Midbrain (tissue), 1 donor: ENCODE data around the gene XYLT2.
"Not testable (repeated sequence)": the region's sequence is repeated elsewhere in the genome, so short reads cannot be mapped to it uniquely, and the experiment has no call there.

Source experiments
- DNase-seq: peaks from one replicate; lab custom pipeline; 2025; lab: John Stamatoyannopoulos, UW

Gene XYLT2

DNA sequence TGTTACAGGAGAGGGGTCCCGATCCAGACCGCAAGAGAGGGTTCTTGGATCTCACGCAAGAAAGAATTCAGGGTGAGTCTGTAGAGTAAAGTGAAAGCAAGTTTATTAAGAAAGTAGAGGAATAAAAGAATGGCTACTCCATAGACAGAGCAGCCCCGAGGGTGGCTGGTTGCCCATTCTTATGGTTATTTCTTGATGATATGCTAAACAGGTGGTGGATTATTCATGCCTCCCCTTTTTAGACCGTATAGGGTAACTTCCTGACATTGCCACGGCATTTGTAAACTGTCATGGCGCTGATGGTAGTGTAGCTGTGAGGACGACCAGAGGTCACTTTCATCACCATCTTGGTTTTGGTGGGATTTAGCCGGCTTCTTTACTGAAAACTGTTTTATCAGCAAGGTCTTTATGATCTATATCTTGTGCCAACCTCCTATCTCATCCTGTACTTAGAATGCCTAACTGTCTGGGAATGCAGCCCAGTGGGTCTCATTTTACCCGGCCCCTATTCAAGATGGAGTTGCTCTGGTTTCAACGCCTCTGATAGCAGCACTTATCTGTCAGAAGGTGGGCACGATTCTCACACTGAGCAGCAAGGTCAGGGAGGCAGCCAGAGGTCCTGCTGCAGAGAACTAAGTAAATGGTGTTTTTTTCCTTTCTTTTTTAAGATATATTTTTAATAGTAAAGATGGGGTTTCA is 26.5 kb upstream of the XYLT2 start:
- DNase-seq: no peak

DNA sequence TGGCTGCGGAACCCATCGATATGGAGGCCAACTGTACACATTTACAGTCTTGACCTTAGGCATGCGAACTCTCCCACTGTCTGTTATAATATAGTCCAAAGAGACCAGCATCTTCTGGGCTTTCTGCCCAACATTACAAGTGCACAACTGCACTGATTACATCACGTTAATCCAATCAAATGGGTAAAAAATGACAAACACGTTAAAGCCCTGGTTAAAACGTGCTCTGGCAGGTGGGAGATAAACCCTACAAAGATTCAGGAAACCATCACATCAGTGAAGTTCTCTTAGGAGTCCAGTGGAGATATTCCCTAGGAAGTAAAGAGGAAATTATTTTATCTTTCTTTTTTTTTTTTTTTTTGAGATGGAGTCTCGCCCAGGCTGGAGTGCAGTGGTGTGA is 23.7 kb upstream of the XYLT2 start:
- DNase-seq: no peak

DNA sequence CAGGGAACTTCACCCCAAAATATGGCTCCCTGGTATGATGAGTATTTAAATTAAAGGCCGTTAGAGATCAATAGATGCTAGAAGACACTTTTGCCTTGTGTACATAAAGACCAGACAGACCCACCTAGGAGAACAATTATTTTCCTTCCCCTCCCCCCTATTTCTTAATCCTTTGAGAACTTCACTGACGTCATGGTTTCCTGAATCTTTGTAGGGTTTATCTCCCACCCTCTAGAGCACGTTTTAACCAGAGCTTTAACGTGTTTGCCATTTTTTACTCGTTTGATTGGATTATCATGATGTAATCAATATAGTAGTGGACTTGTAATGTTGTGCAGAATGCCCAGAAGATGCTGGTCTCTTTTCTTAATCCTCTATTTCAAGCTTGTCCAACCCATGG is 22.9 kb upstream of the XYLT2 start:
- DNase-seq: no peak

DNA sequence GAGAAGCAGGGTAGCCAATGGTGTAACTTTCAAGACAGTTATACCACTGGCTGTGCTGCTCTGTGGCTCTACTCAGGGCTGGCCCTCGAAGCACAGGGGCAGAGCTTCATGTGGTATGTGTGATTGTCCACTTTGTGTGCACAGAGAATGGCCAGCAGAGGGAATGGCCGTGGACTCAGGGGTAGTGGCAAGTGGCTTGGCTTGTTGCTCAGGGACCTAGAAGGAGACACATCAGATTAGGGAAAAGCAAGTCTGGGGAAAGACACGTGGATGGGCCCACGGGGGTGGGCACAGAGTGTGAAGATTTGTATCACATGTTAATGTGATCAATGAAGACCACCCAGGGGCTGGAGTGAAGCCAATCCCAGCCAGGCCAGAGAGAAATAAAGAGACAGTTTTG is 20.0 kb upstream of the XYLT2 start:
- no peak for DNase-seq

DNA sequence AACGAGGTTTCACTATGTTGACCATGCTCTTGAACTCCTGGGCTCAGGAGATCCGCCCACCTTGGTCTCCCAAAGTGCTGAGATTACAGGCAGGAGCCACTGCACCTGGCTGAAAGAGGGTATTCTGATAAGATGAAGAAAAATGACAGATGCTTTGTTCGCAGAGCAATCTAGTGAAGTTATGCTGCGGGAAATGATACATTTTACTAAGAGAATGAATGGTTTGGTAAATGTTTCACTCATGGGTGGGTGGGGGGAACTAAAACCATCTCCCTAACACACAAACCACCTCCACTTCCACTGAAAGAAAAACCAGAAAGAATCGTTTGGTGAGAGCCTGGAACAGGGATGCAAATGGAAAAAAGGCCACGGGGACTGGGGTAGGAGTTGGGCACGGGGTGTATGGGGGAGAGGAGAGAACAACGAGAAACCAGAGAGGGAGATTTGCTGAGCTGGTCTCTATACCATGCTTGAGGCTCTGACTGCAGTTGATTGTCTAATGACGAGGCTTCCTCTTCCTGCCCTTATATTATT is 19.0 kb upstream of the XYLT2 start:
- DNase-seq: no peak

DNA sequence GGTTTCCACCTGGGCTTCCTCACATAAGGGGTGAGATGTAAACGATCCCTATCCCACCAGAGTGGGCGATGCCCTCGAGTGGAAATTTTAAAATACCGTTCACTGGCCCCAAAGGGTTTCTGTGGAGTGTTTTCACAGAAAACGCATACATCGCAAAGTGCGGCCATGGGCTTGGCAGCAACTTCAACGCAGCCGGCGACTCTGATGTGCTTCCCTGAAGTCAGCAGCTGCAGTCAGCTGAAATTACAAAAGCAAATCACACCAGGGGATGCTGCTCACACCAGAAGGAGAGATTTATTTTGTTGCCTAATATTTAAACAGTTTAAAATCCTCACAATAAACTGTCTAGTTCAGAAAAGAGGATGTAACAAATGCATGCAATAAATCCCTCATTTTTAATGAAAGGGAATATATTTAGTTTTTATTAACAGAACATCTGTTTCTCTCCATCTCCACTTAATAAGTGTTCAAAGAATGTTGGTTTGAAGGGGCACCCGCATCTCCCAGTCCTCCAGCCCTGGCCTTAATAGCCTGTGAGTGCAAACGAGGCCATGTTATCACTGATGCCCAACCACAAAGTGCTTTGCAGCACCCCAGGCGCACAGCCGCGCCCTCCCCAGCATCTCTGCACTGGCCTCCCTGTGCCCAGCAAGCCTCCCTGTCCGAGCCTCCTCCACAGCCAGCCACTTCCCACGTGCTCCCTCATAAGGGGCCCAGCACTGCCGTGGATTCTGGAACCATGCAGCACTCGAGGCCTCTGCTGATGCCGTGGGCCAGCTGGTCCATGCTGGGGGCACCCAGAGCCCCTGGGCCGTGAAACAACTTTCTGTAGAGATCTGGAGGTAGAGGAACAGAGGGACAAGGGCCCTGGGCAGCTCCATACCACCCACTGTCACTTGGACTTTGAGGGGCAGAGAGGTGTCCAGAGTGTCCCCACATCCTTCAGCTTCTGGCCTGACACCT is 17.3 kb upstream of the XYLT2 start:
- no peak for DNase-seq

DNA sequence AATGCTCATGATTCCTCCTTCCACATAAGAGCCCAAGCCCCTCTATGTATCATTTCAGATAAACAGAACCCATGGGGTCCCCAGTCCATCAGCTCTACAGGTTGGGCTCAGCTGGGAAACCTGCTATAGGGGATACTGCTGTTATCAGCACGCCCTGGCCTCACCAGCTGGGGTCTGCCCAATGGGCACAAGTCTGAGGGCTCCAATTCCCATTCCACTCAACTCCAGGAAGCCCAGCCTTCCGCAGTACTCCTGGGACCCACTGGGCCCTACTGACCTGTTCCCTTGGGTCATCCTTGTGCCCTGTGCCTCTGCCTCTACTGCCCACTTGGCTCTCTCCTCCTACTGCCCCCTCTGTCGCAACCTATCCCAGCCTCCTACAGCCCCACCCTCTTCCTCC is 16.2 kb upstream of the XYLT2 start:
- no peak for DNase-seq

DNA sequence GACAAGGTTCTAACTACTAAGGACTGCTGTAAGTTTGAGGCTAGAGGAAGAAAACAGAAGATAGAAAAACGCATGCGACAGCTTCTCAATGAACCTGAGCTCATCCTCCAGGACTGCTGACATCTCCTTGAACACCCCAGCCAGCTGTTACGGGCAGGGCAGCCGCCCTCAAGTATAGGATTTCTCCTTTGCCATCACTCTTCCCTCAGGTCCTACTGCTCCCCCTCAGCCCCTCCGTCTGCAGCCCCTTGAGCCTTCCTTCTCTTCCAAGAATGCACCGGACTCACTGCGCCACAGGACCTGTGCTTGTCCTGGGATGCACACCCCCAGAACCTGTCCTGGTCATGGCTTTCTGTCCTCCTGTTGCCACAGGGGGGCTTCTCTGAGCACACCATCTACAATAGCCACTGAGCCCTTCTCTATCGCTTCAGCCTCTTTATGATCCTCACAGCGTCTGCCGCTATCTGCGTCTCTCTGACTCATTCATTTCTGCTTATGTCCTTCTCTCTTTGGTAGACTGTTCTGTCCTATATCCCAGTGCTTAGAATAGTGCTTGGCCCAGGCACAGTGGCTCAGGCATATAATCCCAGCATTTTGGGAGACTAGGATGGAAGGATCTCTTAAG is 15.7 kb upstream of the XYLT2 start:
- DNase-seq: no peak

DNA sequence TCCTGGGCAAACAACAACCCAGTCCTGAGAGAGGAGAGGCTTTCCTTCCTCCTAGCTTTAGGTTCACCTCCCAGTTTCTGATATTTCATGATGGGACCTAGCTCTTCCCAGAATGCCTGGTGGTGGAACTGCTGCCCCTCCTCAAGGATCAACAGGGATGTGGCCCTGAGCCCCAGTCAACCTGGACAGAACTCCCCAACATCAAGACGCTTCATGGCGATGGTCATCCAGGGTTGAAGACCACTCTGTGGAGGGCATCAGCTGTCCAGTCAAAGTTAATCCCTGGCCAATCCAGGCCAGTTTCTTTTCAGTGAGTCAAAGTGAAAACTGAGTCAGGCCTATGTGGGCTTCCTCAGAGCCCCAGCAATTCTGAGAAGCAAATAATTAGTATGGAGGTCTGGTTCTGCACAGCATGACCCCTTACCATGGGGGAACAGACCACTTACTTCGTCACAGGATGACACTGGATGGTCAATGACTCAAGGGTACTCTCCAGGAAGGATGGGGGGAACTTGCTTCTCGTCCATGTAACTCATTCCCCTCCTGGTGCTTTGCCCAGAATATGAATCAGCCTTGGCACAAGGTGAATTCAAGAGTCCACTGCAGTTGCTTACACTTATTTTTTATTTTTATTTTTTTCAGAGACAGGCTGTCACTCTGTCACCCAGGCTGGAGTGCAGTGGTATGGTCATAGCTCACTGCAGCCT is 14.7 kb upstream of the XYLT2 start:
- no peak for DNase-seq

DNA sequence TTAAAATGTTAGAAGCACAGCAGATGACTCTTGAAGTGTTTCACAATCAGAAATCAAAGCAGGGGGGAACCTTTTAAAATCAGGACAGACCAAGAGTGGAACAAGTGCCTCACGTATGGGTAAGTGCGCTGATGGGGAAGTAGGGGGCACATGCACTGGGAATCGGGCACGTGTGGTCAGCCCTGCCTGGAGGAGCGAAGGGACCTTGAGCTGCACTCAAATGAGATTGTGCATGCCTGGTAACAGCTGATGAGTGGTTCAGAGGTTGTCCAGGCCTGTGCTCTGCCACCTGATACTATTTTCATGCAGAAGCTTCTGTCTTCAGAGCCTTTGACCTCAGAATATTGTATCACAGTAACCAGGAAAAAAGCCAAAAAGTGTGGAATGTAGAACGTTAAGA is 13.7 kb upstream of the XYLT2 start:
- no peak for DNase-seq

DNA sequence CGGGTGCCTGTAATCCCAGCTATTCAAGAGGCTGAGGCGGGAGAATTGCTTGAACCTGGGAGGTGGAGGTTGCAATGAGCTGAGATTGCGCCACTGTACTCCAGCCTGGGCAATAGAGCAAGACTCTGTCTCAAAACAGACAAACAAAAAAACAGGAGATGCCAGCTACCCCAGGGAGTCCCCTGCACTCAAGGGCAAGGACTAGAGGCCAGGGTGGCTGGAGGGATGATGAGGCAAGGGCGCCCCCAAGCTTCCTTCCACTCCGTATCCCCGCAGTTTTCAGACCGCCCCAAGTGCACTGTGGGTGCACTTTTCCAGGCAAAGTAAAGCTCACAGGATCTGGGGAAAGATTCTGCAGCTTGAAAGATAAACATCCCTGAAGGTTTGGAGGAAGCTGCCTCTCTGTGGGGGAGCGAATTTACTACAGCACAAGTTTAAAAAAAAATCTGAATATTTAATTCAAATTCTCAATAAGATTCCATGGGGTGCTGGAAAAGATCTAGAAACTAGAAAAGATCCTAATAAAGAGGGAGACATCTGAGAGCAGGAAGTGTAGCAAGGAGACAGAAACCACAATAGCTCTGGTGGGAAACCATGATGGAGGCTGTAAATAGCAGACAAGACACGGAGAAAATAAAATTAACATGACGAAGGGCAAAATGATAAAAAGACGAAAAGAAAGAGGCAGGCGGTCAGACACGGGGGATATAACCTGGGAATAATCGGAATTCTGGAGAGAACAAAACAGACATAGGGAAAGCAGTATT is 12.5 kb upstream of the XYLT2 start:
- DNase-seq: not testable (repeated sequence)

DNA sequence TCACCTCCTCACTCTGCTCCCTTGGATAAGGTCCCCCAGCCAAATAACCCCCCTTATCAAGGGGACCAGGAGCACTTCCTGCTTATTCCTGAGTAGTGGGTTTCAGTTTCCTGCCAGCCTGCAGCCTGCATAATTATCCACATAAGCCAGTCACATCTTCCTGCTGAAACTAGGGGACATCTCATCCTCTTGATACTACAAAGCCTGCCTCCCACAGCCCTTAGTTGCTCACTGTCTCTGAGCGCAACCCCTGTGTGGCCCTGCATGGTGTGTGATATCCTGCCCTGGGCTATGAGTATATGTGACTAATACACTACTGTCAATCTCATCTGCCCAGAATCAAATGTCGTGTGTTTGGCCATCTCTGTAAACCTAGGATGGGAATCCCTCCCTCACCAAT is 8.0 kb upstream of the XYLT2 start:
- DNase-seq: no peak

DNA sequence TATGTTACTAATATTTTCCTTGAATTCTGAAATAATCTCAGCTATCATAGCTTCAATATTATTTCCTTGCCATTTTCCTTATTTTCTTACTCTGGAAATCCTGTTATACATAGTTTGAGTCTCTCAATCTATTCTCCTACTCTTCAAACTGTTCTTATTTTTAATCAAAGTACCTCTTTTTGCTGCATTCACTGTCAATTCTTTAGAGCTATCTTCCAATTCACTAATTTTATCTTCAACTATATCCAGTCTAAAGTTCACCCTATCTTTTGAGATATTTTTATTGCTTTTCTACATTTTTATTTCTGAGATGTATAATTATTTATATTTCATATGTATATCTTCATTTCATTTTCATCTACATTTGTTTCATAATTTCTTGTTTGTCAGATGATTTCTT is 7.3 kb upstream of the XYLT2 start:
- DNase-seq: no peak

DNA sequence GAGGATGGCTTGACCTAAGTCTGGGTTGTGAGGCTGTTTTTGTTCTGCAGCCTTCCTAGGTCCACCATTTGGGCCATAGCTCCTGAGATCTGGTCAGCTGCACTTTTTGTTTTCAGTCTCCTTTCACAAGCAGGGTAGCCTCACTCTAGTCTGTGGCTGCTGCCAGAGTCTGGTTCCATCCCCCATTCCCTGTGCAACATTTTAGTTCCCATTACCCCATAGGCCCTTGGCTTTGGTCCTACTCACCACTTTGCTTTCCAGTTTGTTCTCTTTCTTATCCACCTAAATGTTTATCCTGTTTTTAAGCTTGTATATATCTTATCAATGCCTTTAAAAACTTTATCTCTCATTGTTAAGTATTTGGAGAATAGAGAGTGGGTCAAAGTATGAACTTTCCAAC is 6.5 kb upstream of the XYLT2 start:
- DNase-seq: no peak

DNA sequence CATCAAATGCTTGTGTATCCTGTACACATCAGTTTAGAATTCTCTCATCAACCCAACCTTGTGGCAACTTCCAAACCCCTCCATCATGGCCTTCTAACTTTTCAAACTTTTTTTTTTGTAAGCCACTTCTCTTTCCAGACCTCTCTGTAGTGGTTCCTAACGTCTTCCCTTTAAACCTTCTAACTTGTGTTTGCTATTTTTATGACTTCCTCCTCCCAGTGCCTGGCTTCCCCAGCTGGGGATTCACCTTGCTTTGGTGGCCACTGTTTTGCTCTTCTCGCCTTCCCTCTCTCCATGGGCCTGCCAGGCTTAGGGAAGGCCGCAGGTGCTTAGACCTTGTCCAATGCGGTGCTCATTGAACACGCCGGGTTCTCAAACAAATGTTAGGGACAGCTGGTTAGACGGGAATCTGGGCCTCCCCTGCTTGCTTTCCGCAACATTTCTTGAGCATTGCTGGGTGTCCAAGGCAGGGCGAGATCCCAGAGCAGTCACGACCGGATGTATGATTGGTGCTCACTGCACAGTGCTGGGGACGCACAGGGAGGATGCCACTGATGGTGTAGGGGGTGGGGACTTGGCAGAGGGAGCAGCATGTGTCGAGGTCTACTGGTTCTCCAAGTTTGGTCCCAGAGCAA is 1.1 kb upstream of the XYLT2 start:
- no peak for DNase-seq

DNA sequence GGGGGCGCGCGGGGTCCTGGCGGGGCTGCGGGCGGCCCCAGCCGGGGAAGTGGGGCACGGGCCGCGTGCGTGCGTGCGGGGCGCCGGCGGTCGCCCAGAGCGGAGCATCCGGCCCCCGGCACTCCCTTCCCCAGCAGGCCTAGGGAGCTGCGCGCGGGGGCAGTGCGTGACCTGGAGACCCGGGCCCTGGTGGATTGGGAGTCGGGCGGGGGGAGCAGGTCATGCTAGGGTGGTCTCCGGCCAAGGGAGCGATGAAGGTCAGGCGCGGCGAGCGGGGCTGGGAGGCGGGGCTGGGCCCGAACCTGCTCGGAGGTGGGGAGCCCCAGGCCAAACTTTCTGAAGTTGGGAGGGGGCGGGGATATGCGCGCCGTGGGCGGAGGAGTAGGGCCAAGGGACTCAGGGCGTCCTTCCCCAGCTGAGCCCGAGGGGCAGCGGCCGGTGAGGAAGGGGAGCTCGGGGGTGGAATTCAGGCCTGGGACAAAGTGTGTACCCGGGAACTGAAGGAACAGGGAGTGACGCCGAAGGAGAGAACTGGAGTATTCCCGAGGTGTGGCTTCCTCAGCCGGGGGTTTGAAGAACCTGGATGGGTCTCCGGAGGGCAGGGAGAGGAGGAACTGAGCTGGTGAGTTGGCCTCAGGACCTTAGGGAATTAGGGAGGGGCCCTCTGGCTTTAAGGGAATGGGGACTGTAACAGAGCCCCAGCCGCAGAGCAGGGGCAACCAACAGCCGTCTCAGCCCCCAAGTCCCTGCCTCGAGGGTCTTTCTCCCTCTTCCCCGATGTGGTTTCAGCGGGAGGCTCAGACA is 589 bp downstream of the XYLT2 start:
- peak; percentile 21 for DNase-seq

DNA sequence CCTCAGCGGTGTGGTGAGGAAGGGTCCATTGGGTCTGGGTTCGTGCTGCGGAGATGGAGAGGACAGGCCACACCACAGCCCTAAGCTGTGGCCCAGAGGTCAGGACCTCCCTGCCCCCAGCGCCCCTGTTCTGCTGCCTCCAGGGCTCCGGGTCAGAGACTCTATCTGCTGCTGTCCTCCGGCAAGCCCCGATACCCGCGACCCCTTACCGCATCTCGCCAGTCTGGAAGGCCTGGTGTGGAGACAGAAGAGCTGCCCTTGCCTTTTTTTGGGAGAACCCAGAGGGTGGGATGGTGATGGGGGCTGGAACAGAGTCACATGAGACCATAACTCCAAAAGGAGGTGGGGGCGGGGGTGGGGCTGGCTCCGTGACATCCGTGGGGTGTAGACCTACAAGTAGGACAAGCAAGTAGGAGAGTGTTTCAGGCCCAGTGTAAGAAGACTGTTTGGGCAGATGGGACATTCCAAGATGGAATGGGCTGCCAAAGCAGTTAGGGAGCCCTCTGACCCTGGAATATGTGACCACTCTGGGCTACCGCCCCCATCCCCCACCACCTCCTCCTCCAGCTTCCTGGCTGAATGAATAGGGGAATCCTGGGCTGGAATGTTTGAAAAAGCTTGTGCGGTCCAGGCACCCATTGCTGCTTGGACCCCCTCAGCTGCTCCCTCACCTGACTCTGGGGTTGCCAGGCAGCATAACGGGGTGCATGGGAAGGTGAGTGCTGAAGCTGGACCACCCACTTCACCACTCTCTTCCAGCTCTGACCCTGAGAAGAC is 1.4 kb downstream of the XYLT2 start:
- no peak for DNase-seq

DNA sequence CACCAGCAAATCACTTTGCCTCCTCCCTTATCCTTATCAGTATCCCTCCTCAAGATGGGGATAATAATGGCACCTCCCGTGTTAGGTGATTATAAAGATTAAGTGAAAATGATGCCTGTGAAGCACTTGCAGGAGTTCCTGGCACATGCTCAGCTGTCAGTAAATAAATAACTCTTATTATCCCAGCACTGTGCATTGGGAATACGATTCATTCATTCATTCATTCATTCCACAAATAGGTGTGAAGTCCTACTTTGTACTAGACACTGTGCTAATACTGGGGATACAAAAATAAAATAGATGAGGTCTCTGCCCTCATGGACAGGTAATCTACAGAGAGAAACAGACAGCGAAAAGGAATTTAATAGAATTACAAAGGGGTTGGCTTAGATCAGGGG is 2.0 kb downstream of the XYLT2 start:
- no peak for DNase-seq
